AG20443 (cell line): ENCODE measurements around the gene DENND1A.

Source experiments
- DNase-seq: peaks from one replicate; pipeline ENCODE4 v3.0.0; 2012; ENCODE audit warnings: low spot score, mixed read lengths

DENND1A gene

DNA sequence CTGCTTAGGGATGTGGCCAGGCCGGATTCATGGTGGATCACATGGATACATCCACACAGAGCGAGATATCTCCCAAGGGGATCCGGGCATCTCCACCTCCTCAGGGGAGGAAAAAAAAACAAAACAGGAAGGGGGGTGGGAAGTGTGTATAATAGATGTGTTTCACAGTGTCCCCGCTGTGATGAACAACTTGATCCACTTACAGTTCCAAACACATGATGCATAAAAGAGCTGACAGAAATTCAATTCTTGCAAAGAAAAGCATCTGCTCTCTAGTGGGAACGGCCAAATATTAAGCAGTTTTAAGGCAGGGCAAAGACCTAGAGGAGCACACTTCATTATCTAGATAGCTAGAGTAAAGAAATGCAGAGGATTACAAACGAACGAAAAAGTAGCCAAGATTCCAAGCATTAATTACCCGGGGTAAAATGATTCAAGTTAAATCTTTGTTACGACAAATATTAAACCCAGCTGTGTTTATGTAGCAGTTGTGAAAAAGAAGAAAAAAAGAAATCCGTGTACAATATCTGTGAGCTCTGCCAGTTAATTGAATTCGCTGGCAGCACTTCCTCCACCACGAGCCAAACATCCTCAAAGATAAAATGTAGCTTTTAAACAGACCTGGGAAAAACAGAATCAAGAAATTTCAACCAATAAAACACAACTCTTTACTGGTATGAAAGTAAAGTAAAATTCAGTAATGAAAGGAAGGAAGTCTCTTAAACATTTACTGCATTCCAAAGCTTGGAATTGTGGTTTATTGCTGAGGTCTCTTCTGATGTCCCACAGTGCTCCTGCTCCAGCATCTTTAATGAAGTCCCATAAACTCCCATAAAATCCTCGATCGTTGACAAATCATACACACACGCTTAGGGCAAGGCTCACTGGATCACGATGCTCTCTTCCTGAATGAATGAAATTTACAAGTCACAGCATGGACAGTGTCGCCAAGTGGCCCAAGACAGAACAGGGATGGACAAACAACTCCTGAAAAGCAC lies 360.9 kb downstream of the DENND1A start:
- DNase-seq: peak; percentile 49

GRCh38 chr9:123567013-123567412 lies 362.9 kb downstream of the DENND1A start:
- no peak for DNase-seq

GRCh38 chr9:123564652-123565051 lies 365.3 kb downstream of the DENND1A start:
- no peak for DNase-seq

GRCh38 chr9:123562844-123563346 lies 367.0 kb downstream of the DENND1A start:
- peak; percentile 87 for DNase-seq

DNA sequence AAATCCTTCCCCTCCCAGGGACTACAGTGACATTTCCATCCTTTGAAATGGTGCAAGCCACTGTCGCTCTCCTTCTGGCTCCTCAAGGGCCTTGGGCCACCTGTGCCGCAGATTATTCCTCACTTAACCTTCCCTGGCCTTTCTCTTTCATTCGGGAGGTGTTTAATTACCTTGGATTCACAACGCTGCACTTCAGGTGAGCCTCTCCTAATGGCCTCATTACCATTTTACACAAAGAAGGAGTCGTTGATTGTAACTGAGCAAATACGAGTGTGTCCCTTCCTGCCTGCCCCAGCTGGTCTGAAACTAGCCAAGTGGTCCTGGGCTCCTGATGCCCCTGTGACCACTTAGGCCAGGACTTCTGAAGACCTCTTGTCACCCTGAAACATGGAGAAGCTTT lies 368.9 kb downstream of the DENND1A start:
- no peak for DNase-seq

DNA sequence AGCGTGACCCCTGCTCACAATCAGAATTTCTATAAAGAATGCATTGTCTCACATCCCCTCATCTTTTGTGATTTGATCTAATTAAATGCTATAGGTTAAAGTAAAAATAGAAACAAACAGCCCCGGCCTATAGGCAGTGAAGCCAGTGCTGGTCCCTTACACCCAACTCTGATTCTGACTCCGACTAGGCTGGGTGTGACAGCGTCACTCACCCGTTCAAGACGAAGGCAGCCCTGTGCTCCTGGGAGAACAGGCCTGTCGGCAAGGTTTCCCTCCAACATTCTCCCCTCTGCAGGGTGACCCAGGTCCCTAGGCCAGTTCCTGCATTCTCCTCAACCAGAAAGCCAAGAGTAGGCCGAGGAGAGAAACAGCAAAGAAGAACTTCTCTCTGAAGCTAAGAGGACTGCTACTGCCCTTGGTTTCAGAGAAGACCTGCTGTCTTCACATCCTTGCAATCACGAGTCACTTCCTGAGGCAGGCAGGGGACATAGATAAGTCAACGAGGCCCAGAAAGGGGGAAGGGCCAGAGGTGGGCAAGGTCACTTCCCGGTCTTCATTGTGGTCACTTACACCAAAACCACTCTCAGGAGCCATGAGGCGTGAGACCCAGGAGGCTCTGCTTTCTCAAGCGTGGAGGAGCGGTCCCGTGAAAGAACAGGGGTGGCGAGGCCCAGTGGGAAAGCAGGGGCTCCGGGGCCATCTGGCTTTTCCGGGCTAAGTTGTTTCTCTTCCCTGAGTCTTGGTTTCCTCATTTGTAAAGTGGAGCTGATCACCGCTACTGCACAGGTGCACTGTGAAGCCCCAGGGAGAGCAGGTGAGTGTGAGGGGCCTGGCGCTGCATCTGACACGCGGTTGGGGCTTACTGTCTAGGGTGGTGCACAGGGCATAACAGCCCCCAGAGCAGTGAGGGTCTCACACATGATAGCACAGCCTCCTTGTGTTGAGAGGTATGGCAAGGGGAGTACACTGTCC lies 373.2 kb downstream of the DENND1A start:
- DNase-seq: no peak

DNA sequence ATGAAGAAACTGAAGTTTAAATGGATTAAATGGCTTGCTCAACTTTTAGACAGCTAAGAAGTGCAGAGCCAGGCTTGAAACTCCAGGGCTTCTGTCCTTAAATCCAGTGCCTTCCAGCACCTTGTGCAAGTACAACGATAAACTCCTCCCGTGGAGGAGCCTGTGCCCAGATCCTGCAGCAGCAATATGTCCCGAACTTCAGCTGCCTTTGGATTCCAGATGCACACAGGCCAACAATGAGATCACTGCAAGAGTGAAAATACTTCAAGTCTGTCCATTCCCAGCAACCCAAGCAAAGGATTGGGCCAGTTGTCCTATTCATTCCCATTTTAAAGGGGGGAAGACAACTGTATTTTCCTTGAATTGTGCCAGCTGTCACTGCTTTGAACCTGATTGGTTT lies 374.3 kb downstream of the DENND1A start:
- DNase-seq: no peak

DNA sequence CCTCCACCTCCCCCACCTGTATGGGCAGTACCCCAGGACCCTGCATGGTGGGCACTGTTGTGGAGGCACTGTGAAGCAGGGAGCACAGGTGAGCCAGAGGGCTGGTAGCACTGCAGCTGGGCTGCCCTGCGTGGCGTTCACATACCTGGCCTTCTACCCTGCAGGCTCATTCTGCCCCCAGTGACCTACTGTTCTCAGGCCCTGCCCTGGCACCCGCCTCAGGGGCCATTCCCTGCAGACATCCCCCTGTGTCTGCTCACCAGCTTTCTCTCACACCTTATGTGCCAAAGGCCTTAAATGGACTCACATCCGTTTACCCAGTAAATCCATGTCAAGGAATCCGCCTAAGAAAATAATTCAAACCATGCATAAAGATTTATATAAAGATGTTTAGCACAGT lies 377.4 kb downstream of the DENND1A start:
- no peak for DNase-seq

GRCh38 chr9:123551734-123552133 lies 378.2 kb downstream of the DENND1A start:
- DNase-seq: no peak

DNA sequence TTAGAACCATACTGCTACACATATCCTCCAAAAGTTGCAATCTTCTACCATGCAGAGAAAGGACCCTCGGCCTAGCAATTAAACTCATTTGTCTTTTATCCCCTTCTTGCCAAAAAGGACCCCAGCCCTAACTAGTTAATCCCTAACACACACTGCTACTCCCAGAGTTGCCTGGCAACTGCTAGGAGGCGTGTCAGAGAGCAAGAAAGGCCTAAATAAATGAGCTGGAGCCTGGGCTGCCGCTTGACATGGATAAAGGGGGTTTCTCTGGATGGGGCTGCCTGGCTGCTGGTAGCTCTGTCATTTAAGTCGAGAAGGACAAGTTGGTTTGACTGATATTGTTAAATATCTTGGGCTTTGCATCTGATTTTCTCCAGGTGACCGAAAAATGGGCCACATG lies 379.1 kb downstream of the DENND1A start:
- DNase-seq: no peak

- DNase-seq: no peak
These were observed 379.9 kb downstream of the DENND1A start for GRCh38 chr9:123550012-123550411.

DNA sequence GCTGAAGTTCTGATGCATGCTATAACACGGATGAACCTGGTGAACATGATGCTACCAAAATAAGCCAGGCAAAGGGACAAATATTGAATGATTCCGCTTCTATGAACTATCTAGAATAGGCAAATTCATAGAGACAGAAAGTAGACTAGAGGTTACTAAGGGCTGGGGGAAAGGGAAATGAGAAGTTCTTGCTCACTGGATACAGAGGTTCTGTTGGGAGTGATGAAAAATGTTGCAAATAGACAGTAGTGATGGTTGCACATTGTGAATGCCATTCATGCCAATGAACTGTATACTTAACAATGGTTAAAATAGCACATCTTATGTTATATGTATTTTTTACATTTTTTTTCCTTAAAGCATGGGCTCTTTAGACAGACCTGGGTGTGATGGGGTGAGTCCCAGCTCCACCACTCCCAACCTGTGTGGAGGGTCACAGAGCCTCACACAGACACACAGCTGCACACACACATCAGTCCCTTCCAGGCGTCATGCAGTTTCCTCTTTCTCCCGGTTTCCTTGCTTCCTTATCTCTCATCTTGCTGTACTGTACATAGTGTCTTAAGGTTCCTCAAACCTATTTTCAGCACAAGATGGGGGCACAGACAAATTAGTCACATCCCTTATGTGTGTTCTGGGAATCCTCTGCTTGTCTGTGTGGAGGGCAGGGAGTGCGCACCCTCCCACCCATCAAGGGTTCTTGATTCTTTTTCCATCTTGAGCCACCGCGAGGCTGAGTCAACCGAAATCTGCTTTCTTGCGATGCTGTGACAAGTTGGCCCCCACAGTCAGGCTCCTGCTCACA lies 381.0 kb downstream of the DENND1A start:
- no peak for DNase-seq

GRCh38 chr9:123544007-123544827 lies 385.7 kb downstream of the DENND1A start:
- peak; percentile 68 for DNase-seq

- no peak for DNase-seq
These were observed 386.4 kb downstream of the DENND1A start for GRCh38 chr9:123543492-123543891.

DNA sequence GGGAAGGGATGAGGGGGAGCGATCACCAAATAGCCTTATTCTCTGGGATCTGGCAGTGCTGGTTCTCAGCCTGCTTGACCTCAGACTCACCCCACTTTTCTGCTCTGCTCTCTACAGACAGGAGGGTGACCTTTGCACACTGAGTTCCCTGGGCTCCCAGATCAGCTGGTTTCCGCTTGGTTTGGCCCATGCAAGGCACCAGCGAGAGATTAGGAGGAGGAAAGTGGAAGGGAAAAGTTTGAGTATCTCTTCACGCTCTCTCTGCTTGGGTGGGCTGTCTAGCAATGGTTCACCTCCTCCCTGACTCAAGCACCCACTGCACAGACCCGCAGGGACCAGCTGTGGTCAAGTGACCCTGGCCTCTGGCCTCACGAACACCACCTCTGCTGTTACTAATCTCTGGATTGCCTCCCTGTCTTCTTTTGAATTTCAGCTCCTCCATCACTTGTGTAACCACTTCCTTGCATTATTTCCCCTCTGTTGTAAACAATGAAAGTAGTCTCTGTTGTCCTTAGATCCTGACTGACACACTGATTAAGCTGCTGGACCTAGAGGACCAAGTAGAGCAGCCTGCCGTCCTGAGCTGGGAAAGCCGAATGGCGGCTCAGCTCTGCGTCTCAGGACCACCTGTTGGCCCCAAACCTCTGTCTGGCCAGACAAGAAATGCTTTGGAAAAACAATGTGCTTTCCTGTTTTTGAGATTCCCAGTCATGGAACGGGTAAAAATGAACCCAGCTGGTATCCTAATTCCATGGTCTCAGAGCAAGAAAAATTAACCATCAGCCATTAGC lies 387.3 kb downstream of the DENND1A start:
- no peak for DNase-seq

DNA sequence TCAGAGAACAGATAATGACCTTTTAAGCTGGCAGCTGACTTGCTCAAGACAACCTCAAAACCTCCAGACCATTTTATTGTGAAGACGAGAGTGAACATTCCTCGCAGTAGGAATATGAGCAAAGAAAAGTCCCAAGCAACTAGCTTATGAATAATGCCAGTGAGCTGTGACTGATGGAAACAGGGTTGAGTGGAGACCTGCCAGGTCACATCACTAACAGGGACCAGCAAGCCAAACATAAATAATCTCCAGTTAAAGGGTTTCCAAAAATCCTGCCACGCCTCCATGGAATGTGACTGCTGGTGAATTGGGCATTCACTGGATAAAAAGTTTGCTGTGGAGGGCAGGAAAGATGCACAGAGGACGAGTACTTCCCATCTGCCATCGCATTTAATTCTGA lies 388.5 kb downstream of the DENND1A start:
- peak; percentile 24 for DNase-seq

GRCh38 chr9:123540457-123540856 lies 389.5 kb downstream of the DENND1A start:
- DNase-seq: no peak

DNA sequence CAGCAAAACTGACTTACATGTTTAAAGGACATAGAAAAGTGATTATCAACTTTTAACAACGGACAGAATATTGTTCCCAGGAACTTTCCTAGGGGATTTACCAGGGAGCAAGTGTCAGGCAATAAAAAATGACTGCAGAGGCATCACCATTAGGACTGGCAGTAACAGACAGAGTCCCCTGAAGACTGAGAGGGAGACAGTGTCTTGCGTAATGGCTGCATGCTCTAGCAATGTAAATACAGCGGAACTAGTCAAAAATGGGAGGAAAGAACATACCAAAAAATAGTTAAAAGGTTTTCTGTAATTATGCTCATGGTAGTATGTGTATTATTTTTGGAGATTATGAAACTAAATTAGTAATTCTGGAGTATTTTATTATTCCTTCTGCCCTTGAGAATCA lies 392.1 kb downstream of the DENND1A start:
- no peak for DNase-seq

DNA sequence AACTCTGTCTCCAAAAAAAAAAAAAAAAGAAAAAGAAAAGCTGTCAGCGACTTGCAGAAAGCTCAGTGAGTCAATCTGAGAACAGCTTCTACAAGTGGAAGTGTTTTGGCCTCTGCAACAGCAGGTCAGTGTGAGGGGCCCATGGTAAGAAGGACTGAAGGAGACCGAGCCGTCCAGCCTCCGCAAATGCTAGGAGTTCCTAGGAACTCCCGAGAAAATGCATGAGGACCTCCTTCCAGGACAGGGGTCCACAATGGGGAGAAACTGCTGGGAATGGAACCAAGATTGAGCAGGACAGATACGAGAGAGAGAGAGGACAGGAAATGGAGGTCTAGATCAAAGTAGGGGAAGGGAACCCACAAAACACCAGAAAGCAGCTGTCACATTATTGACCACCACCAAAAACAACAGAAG lies 393.5 kb downstream of the DENND1A start:
- DNase-seq: no peak

DNA sequence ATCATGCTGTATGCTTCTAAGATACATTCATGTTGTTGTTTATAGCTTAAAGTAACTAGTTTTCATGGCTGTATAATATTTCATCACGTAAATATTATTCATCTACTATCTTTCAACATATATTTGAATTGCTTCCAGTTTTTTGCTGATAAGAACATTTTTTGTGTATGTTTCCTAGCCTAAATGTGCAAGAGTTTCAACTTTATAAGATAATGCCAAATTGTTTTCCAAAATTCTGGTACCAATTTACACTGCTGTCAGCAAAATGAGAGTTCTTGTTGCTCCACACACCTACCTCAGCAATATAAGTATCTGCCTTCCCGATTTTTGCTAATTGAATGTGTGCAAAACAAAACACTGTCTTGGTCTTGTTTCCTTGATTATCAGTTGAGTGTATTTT lies 395.6 kb downstream of the DENND1A start:
- DNase-seq: no peak
